ENCODE measurements around the gene SKAP1.
A peak's percentile ranks its signal among the peaks of the same experiment; 100 is the strongest.

SKAP1 gene

DNA sequence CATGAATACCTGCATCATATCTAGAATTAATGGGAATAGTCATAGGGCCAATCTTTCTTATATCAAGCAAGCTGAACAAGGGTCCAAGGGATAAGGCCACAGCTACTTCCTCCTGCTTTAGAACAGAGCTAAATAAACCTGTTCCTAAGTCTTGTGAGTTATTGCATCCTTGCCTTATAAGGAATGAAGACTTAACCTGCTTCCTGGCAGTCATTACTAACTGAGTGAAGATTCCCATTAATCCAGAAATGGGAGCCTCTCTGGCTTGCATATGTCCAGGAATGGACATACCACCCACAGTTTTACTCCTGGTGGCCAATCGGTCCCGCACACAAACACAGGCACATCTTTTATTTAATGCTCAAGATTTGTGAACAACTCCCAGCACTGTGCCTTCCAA, 35.9 kb upstream of the SKAP1 start:
- no peak for TF ChIP-seq EZH2 (optimal IDR thresholded peaks at IDR 0.05; ENCODE audit: low read depth, low read length)
- TF ChIP-seq, protein P1, sequence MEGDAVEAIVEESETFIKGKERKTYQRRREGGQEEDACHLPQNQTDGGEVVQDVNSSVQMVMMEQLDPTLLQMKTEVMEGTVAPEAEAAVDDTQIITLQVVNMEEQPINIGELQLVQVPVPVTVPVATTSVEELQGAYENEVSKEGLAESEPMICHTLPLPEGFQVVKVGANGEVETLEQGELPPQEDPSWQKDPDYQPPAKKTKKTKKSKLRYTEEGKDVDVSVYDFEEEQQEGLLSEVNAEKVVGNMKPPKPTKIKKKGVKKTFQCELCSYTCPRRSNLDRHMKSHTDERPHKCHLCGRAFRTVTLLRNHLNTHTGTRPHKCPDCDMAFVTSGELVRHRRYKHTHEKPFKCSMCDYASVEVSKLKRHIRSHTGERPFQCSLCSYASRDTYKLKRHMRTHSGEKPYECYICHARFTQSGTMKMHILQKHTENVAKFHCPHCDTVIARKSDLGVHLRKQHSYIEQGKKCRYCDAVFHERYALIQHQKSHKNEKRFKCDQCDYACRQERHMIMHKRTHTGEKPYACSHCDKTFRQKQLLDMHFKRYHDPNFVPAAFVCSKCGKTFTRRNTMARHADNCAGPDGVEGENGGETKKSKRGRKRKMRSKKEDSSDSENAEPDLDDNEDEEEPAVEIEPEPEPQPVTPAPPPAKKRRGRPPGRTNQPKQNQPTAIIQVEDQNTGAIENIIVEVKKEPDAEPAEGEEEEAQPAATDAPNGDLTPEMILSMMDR (IDR thresholded peaks at IDR 0.05; ENCODE audit: low read length), result no peak
- TF ChIP-seq EZH2phosphoT487 (IDR thresholded peaks at IDR 0.05; ENCODE audit: low read length), result no peak
- Histone ChIP-seq H3K4me3 (ENCODE audit: low read length) (no peak overlapping the region), H3K4me1 (ENCODE audit: low read length) (peaks cover 56% of the 10 kb centered on the region), H3K9me2 (replicated peaks; ENCODE audit: insufficient read depth, low read length) (no peaks in the 10 kb centered on the region), H3K9ac (ENCODE audit: low read length) (no peak overlapping the region), H3F3A (ENCODE audit: insufficient read depth, low read length) (peaks cover 15% of the 10 kb centered on the region; the same call in 1 of the 2 replicates), H4K20me1 (ENCODE audit: insufficient read depth, low read length) (no peaks in the 10 kb centered on the region), H3K27ac (ENCODE audit: low read length) (no peak overlapping the region), H3K36me3 (replicated peaks; ENCODE audit: insufficient read depth, low read length) (no peaks in the 10 kb centered on the region), H3K27me3 (replicated peaks; ENCODE audit: insufficient read depth, low read length) (no peaks in the 10 kb centered on the region), H3K79me2 (ENCODE audit: low read length) (no peaks in the 10 kb centered on the region), H3K9me3 (replicated peaks; ENCODE audit: insufficient read depth, low read length) (no peaks in the 10 kb centered on the region), H2AFZ (ENCODE audit: low read length) (no peak overlapping the region), H3K4me2 (ENCODE audit: low read depth, low read length) (no peak overlapping the region)
- DNase-seq, result no peak

DNA sequence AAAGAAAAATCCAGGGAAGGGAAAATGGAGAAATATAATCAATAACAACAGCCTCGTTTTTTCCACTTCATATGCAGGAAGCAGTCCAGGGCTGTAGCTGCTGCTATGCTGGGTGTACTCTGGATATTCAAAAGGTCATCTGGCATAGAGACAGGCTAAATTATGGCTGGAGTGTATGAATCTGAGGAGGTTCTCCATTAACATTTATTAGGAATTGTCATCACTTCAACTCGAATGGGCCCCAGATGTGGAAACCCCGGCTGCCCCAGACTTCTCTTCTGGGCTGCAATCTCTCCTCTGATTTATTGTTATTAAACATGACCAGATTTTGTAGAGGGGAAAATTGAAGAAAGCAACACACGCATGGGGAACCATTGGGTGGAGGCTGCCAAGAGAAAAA, 33.5 kb upstream of the SKAP1 start:
- Histone ChIP-seq H3F3A (ENCODE audit: insufficient read depth, low read length) (peaks cover 26% of the 10 kb centered on the region), H3K4me2 (ENCODE audit: low read depth, low read length) (no peak overlapping the region), H3K9me2 (replicated peaks; ENCODE audit: insufficient read depth, low read length) (no peaks in the 10 kb centered on the region), H3K4me1 (ENCODE audit: low read length) (peaks cover 54% of the 10 kb centered on the region), H3K79me2 (ENCODE audit: low read length) (no peaks in the 10 kb centered on the region), H3K4me3 (ENCODE audit: low read length) (no peak overlapping the region), H3K9me3 (replicated peaks; ENCODE audit: insufficient read depth, low read length) (no peaks in the 10 kb centered on the region), H3K9ac (ENCODE audit: low read length) (no peak overlapping the region), H3K36me3 (replicated peaks; ENCODE audit: insufficient read depth, low read length) (no peaks in the 10 kb centered on the region), H4K20me1 (ENCODE audit: insufficient read depth, low read length) (no peaks in the 10 kb centered on the region), H2AFZ (ENCODE audit: low read length) (no peak overlapping the region), H3K27me3 (replicated peaks; ENCODE audit: insufficient read depth, low read length) (no peaks in the 10 kb centered on the region), H3K27ac (ENCODE audit: low read length) (no peak overlapping the region; the same call in 1 of the 2 replicates)
- no peak for DNase-seq
- TF ChIP-seq, protein P1 (IDR thresholded peaks at IDR 0.05; ENCODE audit: low read length), result no peak
- TF ChIP-seq EZH2 (optimal IDR thresholded peaks at IDR 0.05; ENCODE audit: low read depth, low read length) (no peak), EZH2phosphoT487 (IDR thresholded peaks at IDR 0.05; ENCODE audit: low read length) (no peak)

DNA sequence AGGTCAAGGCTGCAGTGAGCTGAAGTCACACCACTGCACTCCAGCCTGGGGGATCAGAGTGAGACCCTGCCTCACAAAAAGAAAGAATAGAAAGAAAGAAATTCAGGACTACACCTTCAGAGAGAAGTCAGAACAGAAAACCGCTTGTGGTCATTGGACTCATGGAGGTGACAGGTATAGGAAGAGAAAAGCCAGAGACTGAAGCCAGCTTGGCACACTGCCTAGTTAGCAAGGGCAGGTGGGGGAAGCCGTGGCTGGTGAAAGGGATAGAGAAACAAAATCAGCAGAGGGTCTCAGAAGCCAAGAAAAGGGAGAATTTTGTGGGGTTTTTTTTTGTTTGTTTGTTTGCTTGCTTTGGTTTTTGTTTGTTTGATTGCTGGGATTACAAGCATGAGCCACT, 32.9 kb upstream of the SKAP1 start:
- Histone ChIP-seq H2AFZ (ENCODE audit: low read length) (no peak overlapping the region), H3K79me2 (ENCODE audit: low read length) (no peaks in the 10 kb centered on the region), H3F3A (ENCODE audit: insufficient read depth, low read length) (peaks cover 20% of the 10 kb centered on the region), H3K27me3 (replicated peaks; ENCODE audit: insufficient read depth, low read length) (no peaks in the 10 kb centered on the region), H3K4me2 (ENCODE audit: low read depth, low read length) (no peak overlapping the region), H3K36me3 (replicated peaks; ENCODE audit: insufficient read depth, low read length) (no peaks in the 10 kb centered on the region), H3K4me1 (ENCODE audit: low read length) (peaks cover 54% of the 10 kb centered on the region), H4K20me1 (ENCODE audit: insufficient read depth, low read length) (no peaks in the 10 kb centered on the region), H3K4me3 (ENCODE audit: low read length) (no peak overlapping the region), H3K9me3 (replicated peaks; ENCODE audit: insufficient read depth, low read length) (no peaks in the 10 kb centered on the region), H3K9ac (ENCODE audit: low read length) (no peak overlapping the region), H3K9me2 (replicated peaks; ENCODE audit: insufficient read depth, low read length) (no peaks in the 10 kb centered on the region), H3K27ac (ENCODE audit: low read length) (no peak overlapping the region; the same call in 1 of the 2 replicates)
- peak; percentile 57 for DNase-seq
- TF ChIP-seq EZH2 (optimal IDR thresholded peaks at IDR 0.05; ENCODE audit: low read depth, low read length) (no peak), EZH2phosphoT487 (IDR thresholded peaks at IDR 0.05; ENCODE audit: low read length) (no peak)
- TF ChIP-seq, protein P1 (IDR thresholded peaks at IDR 0.05; ENCODE audit: low read length), result no peak
